DND-41 (cell line): Measurements from ENCODE around the gene PHLDB2.

Source experiments
- ATAC-seq: fragments of 200-7000 bp; cut with Tn5 transposase; 3 replicates; pipeline ENCODE4 v1.9.1; 2021; ENCODE audit warnings: low read depth; ENCODE audit not compliant: insufficient read depth
- DNase-seq: peaks from one replicate; pipeline ENCODE4 v3.0.0-alpha.2; 2020
- H2AFZ ChIP-seq: 2 replicates; pipeline ENCODE4 v1.6.0; 2012; ENCODE audit warnings: low read depth, low read length
- H3K27ac ChIP-seq: 2 replicates; pipeline ENCODE4 v1.5.1; 2012; ENCODE audit warnings: low read length, inconsistent platforms
- H3K27me3 ChIP-seq: fragments of 200-600 bp; sonication (generic); 2 replicates; pipeline ENCODE4 v1.6.0; 2012; ENCODE audit warnings: low read length, mild to moderate bottlenecking, inconsistent platforms; ENCODE audit not compliant: insufficient read depth, poor library complexity
- H3K36me3 ChIP-seq: 2 replicates; pipeline ENCODE4 v1.5.1; 2012; ENCODE audit warnings: low read length, inconsistent platforms; ENCODE audit not compliant: insufficient read depth
- H3K4me1 ChIP-seq: 2 replicates; pipeline ENCODE4 v1.5.1; 2012; ENCODE audit warnings: mild to moderate bottlenecking, low read length; ENCODE audit not compliant: insufficient read depth
- H3K4me2 ChIP-seq: 2 replicates; pipeline ENCODE4 v1.6.0; 2012; ENCODE audit warnings: mild to moderate bottlenecking, moderate library complexity, low read length, inconsistent platforms; ENCODE audit not compliant: insufficient read depth
- H3K4me3 ChIP-seq, 2 experiments: fragments of 200-600 bp in 1 of 2; shearing (Covaris generic) in 1 of 2; 2 replicates each; pipeline ENCODE4 v1.5.1; 2012 to 2016; ENCODE audit warnings: inconsistent platforms in 2 of 2, low read length in 2 of 2, mild to moderate bottlenecking in 2 of 2, low read depth in 1 of 2, moderate library complexity in 1 of 2
- H3K79me2 ChIP-seq: 2 replicates; pipeline ENCODE4 v1.6.0; 2012; ENCODE audit warnings: low read length, inconsistent platforms; ENCODE audit not compliant: insufficient read depth
- H3K9ac ChIP-seq: 2 replicates; pipeline ENCODE4 v1.6.0; 2012; ENCODE audit warnings: low read depth, mild to moderate bottlenecking, inconsistent platforms, low read length, moderate library complexity
- H3K9me3 ChIP-seq: 2 replicates; pipeline ENCODE4 v1.5.1; 2012; ENCODE audit warnings: low read length, moderate library complexity, mild to moderate bottlenecking, inconsistent platforms; ENCODE audit not compliant: insufficient read depth, severe bottlenecking
- H4K20me1 ChIP-seq: 2 replicates; pipeline ENCODE4 v1.6.0; 2012; ENCODE audit warnings: low read length; ENCODE audit not compliant: insufficient read depth
- CTCF ChIP-seq: IDR thresholded peaks from 2 replicates; pipeline ENCODE4 v1.5.1; 2012; ENCODE audit warnings: borderline replicate concordance, low read length, moderate library complexity, mild to moderate bottlenecking; ENCODE audit not compliant: poor library complexity, severe bottlenecking; ENCODE audit errors: extremely low read depth
- EZH2 ChIP-seq: IDR thresholded peaks from 3 replicates; pipeline ENCODE4 v1.6.1; 2012; ENCODE audit warnings: borderline replicate concordance, low read depth, mild to moderate bottlenecking, moderate library complexity, low read length, inconsistent platforms; ENCODE audit not compliant: severe bottlenecking

The PHLDB2 gene

GRCh38 chr3:111859061-111859973, at the start of gene PHLDB2:
PHLDB2 (plus strand) TSS chr3:111859265; CDS start chr3:111884078, 24,813 bp downstream.
- H3K79me2 ChIP-seq: no peaks in the 10 kb centered on the region
- peak; percentile 93 for ATAC-seq

GRCh38 chr3:111810909-111811308, 48.2 kb upstream of the PHLDB2 start:
- Histone ChIP-seq H3K36me3 (no peaks in the 10 kb centered on the region), H3K9ac (no peak overlapping the region), H3K4me1 (0 out of 2 replicates have a peak, but pooled peaks cover 2% of the 10 kb centered on the region), H3K27me3 (no peaks in the 10 kb centered on the region), H3K9me3 (peaks cover 2% of the 10 kb centered on the region), H3K27ac (no peak overlapping the region), H3K4me3 (no peak overlapping the region), H3K4me2 (no peak overlapping the region), H2AFZ (no peak overlapping the region), H3K79me2 (no peaks in the 10 kb centered on the region), H4K20me1 (no peaks in the 10 kb centered on the region)
- no peak for DNase-seq
- ATAC-seq: no peak
- TF ChIP-seq CTCF (no peak), EZH2 (no peak)

More at GRCh38 chr3:111859061-111859973, at the start of gene PHLDB2:
- no peak for TF ChIP-seq CTCF
- TF ChIP-seq EZH2: no peak
- peak within 1 kb of the TSS; percentile 9; the same call in 1 of the 2 replicates for H3K27ac ChIP-seq
- peak within 1 kb of the TSS; percentile 73 for H2AFZ ChIP-seq
- H3K36me3 ChIP-seq: no peaks in the 10 kb centered on the region
- DNase-seq: peak; percentile 84
- H3K4me2 ChIP-seq: peak within 1 kb of the TSS; percentile 95
- H4K20me1 ChIP-seq: no peaks in the 10 kb centered on the region
- no peaks in the 10 kb centered on the region for H3K9me3 ChIP-seq
- H3K9ac ChIP-seq: peak within 1 kb of the TSS; percentile 48
- peaks cover 33% of the 10 kb centered on the region for H3K27me3 ChIP-seq
- H3K4me1 ChIP-seq: peaks cover 24% of the 10 kb centered on the region
- peak within 1 kb of the TSS; percentile 35 to 61; a peak in 3 of 4 replicates for H3K4me3 ChIP-seq

- TF ChIP-seq CTCF (no peak), EZH2 (no peak)
- Histone ChIP-seq H3K4me3 (no peak overlapping the region), H3K79me2 (no peaks in the 10 kb centered on the region), H4K20me1 (no peaks in the 10 kb centered on the region), H3K4me2 (no peak overlapping the region), H3K27me3 (no peaks in the 10 kb centered on the region), H3K9me3 (peaks cover 2% of the 10 kb centered on the region), H3K4me1 (0 out of 2 replicates have a peak, but pooled peaks cover 2% of the 10 kb centered on the region), H2AFZ (no peak overlapping the region), H3K36me3 (no peaks in the 10 kb centered on the region), H3K9ac (no peak overlapping the region), H3K27ac (no peak overlapping the region)
- DNase-seq (no peak), ATAC-seq (no peak)
Observed at GRCh38 chr3:111811811-111812210, 47.3 kb upstream of the PHLDB2 start.
